K562 treated with DMSO at 1 percent for 4 hours (cell line): ENCODE measurements around the gene UBL7. TPM values are rescaled to one million over a fixed set of nuclear protein-coding genes. Genes with fewer than 3 reads are reported as not detected.

Source experiments
- total RNA-seq: library from RNA; unstranded; fragments of 300-600 nt; gene quantifications from 2 replicates; pipeline ENCODE4 v1.2.3, GENCODE V29; 2022; ENCODE audit not compliant: insufficient read depth

Gene UBL7
- 50.7 and 59.5 TPM in 2 replicates for total RNA-seq

GRCh38 chr15:74460871-74461846 is at the start of gene UBL7:
TSS of gene UBL7 (minus strand) at chr15:74461160. CDS start at chr15:74458867, 2,293 bp downstream.

GRCh38 chr15:74433592-74434262 is 27.2 kb downstream of the UBL7 start, which contains the start of gene SEMA7A:
TSS of gene SEMA7A (minus strand) at chr15:74433958. CDS start at chr15:74433918, 40 bp downstream.

Other genes with a start within 250 kb of the UBL7 start
- gene CCDC33, start 224.8 kb downstream of the UBL7 start, total RNA-seq: not detected in 2 replicates
- gene CYP11A1, start 93.5 kb downstream of the UBL7 start, total RNA-seq: not detected in 2 replicates
- gene SEMA7A, start 27.2 kb downstream of the UBL7 start, total RNA-seq: 17.8 and 22.8 TPM in 2 replicates
- gene ARID3B, start 80.1 kb upstream of the UBL7 start, total RNA-seq: 26.6 and 31.8 TPM in 2 replicates
- gene CLK3, start 154.7 kb upstream of the UBL7 start, total RNA-seq: 91.1 and 98.4 TPM in 2 replicates
- gene EDC3, start 234.9 kb upstream of the UBL7 start, total RNA-seq: 35.2 and 35.8 TPM in 2 replicates